Measurements from ENCODE around the gene INSM1. TPM values are rescaled to one million over a fixed set of nuclear protein-coding genes. Genes with fewer than 3 reads are reported as not detected.
A peak's percentile ranks its signal among the peaks of the same experiment; 100 is the strongest.
"Not testable (repeated sequence)": the region's sequence is repeated elsewhere in the genome, so short reads cannot be mapped to it uniquely, and the experiment has no call there.

INSM1 gene
- polyA plus RNA-seq (2013, experiment 1 of 2; ENCODE audit: insufficient read length), result not detected
- not detected for polyA plus RNA-seq (2013, experiment 2 of 2; ENCODE audit: insufficient read length)

GRCh38 chr20:20367575-20368417, at the start of gene INSM1:
Gene INSM1 (plus strand): TSS chr20:20368104. CDS start chr20:20368268, 164 bp downstream.
- DNase-seq, result no peak

- DNase-seq, result no peak
Measured at GRCh38 chr20:20318365-20319161, 49.3 kb upstream of the INSM1 start.

GRCh38 chr20:20321134-20321533, 46.8 kb upstream of the INSM1 start:
- no peak for DNase-seq

GRCh38 chr20:20321917-20322316, 46.0 kb upstream of the INSM1 start:
- DNase-seq, result no peak

- no peak for DNase-seq
Measured at GRCh38 chr20:20322912-20323311, 45.0 kb upstream of the INSM1 start.

- no peak for DNase-seq
Measured at GRCh38 chr20:20327746-20328145, 40.2 kb upstream of the INSM1 start.

GRCh38 chr20:20329564-20329963, 38.3 kb upstream of the INSM1 start:
- no peak for DNase-seq

GRCh38 chr20:20331156-20331555, 36.7 kb upstream of the INSM1 start:
- no peak for DNase-seq

GRCh38 chr20:20331817-20332216, 36.1 kb upstream of the INSM1 start:
- DNase-seq, result no peak

- no peak for DNase-seq
Measured at GRCh38 chr20:20333866-20334265, 34.0 kb upstream of the INSM1 start.

GRCh38 chr20:20334489-20334888, 33.4 kb upstream of the INSM1 start:
- no peak for DNase-seq

- no peak for DNase-seq
Measured at GRCh38 chr20:20338133-20338730, 29.7 kb upstream of the INSM1 start.

- DNase-seq, result no peak
Measured at GRCh38 chr20:20340443-20340842, 27.5 kb upstream of the INSM1 start.

GRCh38 chr20:20341371-20341770, 26.5 kb upstream of the INSM1 start:
- no peak for DNase-seq

GRCh38 chr20:20342066-20342465, 25.8 kb upstream of the INSM1 start:
- DNase-seq, result no peak

- DNase-seq, result no peak
Measured at GRCh38 chr20:20343932-20344331, 24.0 kb upstream of the INSM1 start.

- no peak for DNase-seq
Measured at GRCh38 chr20:20344476-20344875, 23.4 kb upstream of the INSM1 start.

GRCh38 chr20:20353576-20353975, 14.3 kb upstream of the INSM1 start:
- no peak for DNase-seq

GRCh38 chr20:20355503-20355902, 12.4 kb upstream of the INSM1 start:
- DNase-seq, result not testable (repeated sequence)

GRCh38 chr20:20358801-20359200, 9.1 kb upstream of the INSM1 start:
- DNase-seq, result no peak

GRCh38 chr20:20359628-20360027, 8.3 kb upstream of the INSM1 start:
- no peak for DNase-seq

- peak; percentile 58 for DNase-seq
Measured at GRCh38 chr20:20360464-20360863, 7.4 kb upstream of the INSM1 start.

- DNase-seq, result no peak
Measured at GRCh38 chr20:20362774-20363433, 5.0 kb upstream of the INSM1 start.
